DND-41 (cell line): ENCODE measurements around the gene ITGB7.

Source experiments
- ATAC-seq: fragments of 200-7000 bp; cut with Tn5 transposase; 3 replicates; pipeline ENCODE4 v1.9.1; 2021; ENCODE audit warnings: low read depth; ENCODE audit not compliant: insufficient read depth
- DNase-seq: peaks from one replicate; pipeline ENCODE4 v3.0.0-alpha.2; 2020
- H2AFZ ChIP-seq: 2 replicates; pipeline ENCODE4 v1.6.0; 2012; ENCODE audit warnings: low read depth, low read length
- H3K27ac ChIP-seq: 2 replicates; pipeline ENCODE4 v1.5.1; 2012; ENCODE audit warnings: low read length, inconsistent platforms
- H3K27me3 ChIP-seq: fragments of 200-600 bp; sonication (generic); 2 replicates; pipeline ENCODE4 v1.6.0; 2012; ENCODE audit warnings: low read length, mild to moderate bottlenecking, inconsistent platforms; ENCODE audit not compliant: insufficient read depth, poor library complexity
- H3K36me3 ChIP-seq: 2 replicates; pipeline ENCODE4 v1.5.1; 2012; ENCODE audit warnings: low read length, inconsistent platforms; ENCODE audit not compliant: insufficient read depth
- H3K4me1 ChIP-seq: 2 replicates; pipeline ENCODE4 v1.5.1; 2012; ENCODE audit warnings: mild to moderate bottlenecking, low read length; ENCODE audit not compliant: insufficient read depth
- H3K4me2 ChIP-seq: 2 replicates; pipeline ENCODE4 v1.6.0; 2012; ENCODE audit warnings: mild to moderate bottlenecking, moderate library complexity, low read length, inconsistent platforms; ENCODE audit not compliant: insufficient read depth
- H3K4me3 ChIP-seq, 2 experiments: fragments of 200-600 bp in 1 of 2; shearing (Covaris generic) in 1 of 2; 2 replicates each; pipeline ENCODE4 v1.5.1; 2012 to 2016; ENCODE audit warnings: inconsistent platforms in 2 of 2, low read length in 2 of 2, mild to moderate bottlenecking in 2 of 2, low read depth in 1 of 2, moderate library complexity in 1 of 2
- H3K79me2 ChIP-seq: 2 replicates; pipeline ENCODE4 v1.6.0; 2012; ENCODE audit warnings: low read length, inconsistent platforms; ENCODE audit not compliant: insufficient read depth
- H3K9ac ChIP-seq: 2 replicates; pipeline ENCODE4 v1.6.0; 2012; ENCODE audit warnings: low read depth, mild to moderate bottlenecking, inconsistent platforms, low read length, moderate library complexity
- H3K9me3 ChIP-seq: 2 replicates; pipeline ENCODE4 v1.5.1; 2012; ENCODE audit warnings: low read length, moderate library complexity, mild to moderate bottlenecking, inconsistent platforms; ENCODE audit not compliant: insufficient read depth, severe bottlenecking
- H4K20me1 ChIP-seq: 2 replicates; pipeline ENCODE4 v1.6.0; 2012; ENCODE audit warnings: low read length; ENCODE audit not compliant: insufficient read depth
- CTCF ChIP-seq: IDR thresholded peaks from 2 replicates; pipeline ENCODE4 v1.5.1; 2012; ENCODE audit warnings: borderline replicate concordance, low read length, moderate library complexity, mild to moderate bottlenecking; ENCODE audit not compliant: poor library complexity, severe bottlenecking; ENCODE audit errors: extremely low read depth
- EZH2 ChIP-seq: IDR thresholded peaks from 3 replicates; pipeline ENCODE4 v1.6.1; 2012; ENCODE audit warnings: borderline replicate concordance, low read depth, mild to moderate bottlenecking, moderate library complexity, low read length, inconsistent platforms; ENCODE audit not compliant: severe bottlenecking

Gene ITGB7

GRCh38 chr12:53217931-53218307 lies 10.9 kb upstream of the ITGB7 start:
- Histone ChIP-seq H3K9ac (no peak overlapping the region), H3K9me3 (no peaks in the 10 kb centered on the region), H3K4me2 (no peak overlapping the region), H2AFZ (no peak overlapping the region), H3K79me2 (no peaks in the 10 kb centered on the region), H3K27me3 (peaks cover 18% of the 10 kb centered on the region), H3K4me1 (peaks cover 38% of the 10 kb centered on the region), H4K20me1 (no peaks in the 10 kb centered on the region), H3K4me3 (no peak overlapping the region), H3K36me3 (no peaks in the 10 kb centered on the region), H3K27ac (no peak overlapping the region)
- TF ChIP-seq EZH2 (no peak), CTCF (no peak)
- DNase-seq (no peak), ATAC-seq (no peak)

GRCh38 chr12:53217051-53217930 lies 10.2 kb upstream of the ITGB7 start:
- no peak overlapping the region for H3K9ac ChIP-seq
- H3K27me3 ChIP-seq, result peaks cover 18% of the 10 kb centered on the region
- no peak overlapping the region for H3K4me2 ChIP-seq
- no peaks in the 10 kb centered on the region for H3K79me2 ChIP-seq
- no peaks in the 10 kb centered on the region for H4K20me1 ChIP-seq
- no peak overlapping the region for H2AFZ ChIP-seq
- no peak for ATAC-seq
- no peak for TF ChIP-seq EZH2
- TF ChIP-seq CTCF, result no peak
- H3K36me3 ChIP-seq, result no peaks in the 10 kb centered on the region
- DNase-seq, result no peak
- peaks cover 32% of the 10 kb centered on the region for H3K4me1 ChIP-seq
- no peak overlapping the region for H3K27ac ChIP-seq
- no peaks in the 10 kb centered on the region for H3K9me3 ChIP-seq
- H3K4me3 ChIP-seq, result no peak overlapping the region

- Histone ChIP-seq H2AFZ (no peak overlapping the region), H3K27me3 (peaks cover 15% of the 10 kb centered on the region), H3K27ac (no peak overlapping the region), H3K4me1 (peaks cover 20% of the 10 kb centered on the region), H3K79me2 (no peaks in the 10 kb centered on the region), H3K4me2 (no peak overlapping the region), H3K9me3 (no peaks in the 10 kb centered on the region), H3K4me3 (no peak overlapping the region), H4K20me1 (no peaks in the 10 kb centered on the region), H3K36me3 (no peaks in the 10 kb centered on the region), H3K9ac (no peak overlapping the region)
- DNase-seq (no peak), ATAC-seq (no peak)
- TF ChIP-seq CTCF, result no peak
- TF ChIP-seq EZH2, result no peak
Observed at GRCh38 chr12:53215497-53215896, 8.4 kb upstream of the ITGB7 start.
